Type B pancreatic cell (in vitro differentiated cells): ENCODE data around the gene ARFGAP1. TPM values are rescaled to one million over a fixed set of nuclear protein-coding genes. Genes with fewer than 3 reads are reported as not detected.

Source experiments
- DNase-seq: peaks from one replicate; pipeline ENCODE4 v3.0.0; 2021; ENCODE audit warnings: mixed read lengths; ENCODE audit not compliant: unreplicated experiment; ENCODE audit errors: extremely low spot score
- H3K27ac Mint-ChIP-seq: 2 replicates; pipeline ENCODE4 v1.8.0; 2021; ENCODE audit warnings: mild to moderate bottlenecking, mixed read lengths
- H3K27me3 Mint-ChIP-seq: 2 replicates; pipeline ENCODE4 v1.8.0; 2021; ENCODE audit warnings: mixed read lengths
- H3K36me3 Mint-ChIP-seq: 2 replicates; pipeline ENCODE4 v1.8.0; 2021; ENCODE audit warnings: mixed read lengths
- H3K4me1 Mint-ChIP-seq: one replicate; pipeline ENCODE4 v1.8.0; 2021; ENCODE audit warnings: mixed read lengths; ENCODE audit not compliant: unreplicated experiment
- H3K4me3 Mint-ChIP-seq: 2 replicates; pipeline ENCODE4 v1.8.0; 2021; ENCODE audit warnings: mild to moderate bottlenecking, mixed read lengths
- H3K9me3 Mint-ChIP-seq: 2 replicates; pipeline ENCODE4 v1.8.0; 2021; ENCODE audit warnings: mixed read lengths
- total RNA-seq: library from RNA; stranded (reverse); gene quantifications from 2 replicates; pipeline ENCODE4 v1.2.1, GENCODE V29; 2021; ENCODE audit warnings: low replicate concordance
- TF ChIP-seq, protein P1 (sequence below): fragments of 200-600 bp; sonication (generic); conservative IDR thresholded peaks from 2 replicates; pipeline ENCODE4 v1.5.0; 2021; ENCODE audit warnings: antibody characterized with exemption, mild to moderate bottlenecking

The ARFGAP1 gene
- total RNA-seq, 1 donor from 2014 or later = 132 TPM

DNA sequence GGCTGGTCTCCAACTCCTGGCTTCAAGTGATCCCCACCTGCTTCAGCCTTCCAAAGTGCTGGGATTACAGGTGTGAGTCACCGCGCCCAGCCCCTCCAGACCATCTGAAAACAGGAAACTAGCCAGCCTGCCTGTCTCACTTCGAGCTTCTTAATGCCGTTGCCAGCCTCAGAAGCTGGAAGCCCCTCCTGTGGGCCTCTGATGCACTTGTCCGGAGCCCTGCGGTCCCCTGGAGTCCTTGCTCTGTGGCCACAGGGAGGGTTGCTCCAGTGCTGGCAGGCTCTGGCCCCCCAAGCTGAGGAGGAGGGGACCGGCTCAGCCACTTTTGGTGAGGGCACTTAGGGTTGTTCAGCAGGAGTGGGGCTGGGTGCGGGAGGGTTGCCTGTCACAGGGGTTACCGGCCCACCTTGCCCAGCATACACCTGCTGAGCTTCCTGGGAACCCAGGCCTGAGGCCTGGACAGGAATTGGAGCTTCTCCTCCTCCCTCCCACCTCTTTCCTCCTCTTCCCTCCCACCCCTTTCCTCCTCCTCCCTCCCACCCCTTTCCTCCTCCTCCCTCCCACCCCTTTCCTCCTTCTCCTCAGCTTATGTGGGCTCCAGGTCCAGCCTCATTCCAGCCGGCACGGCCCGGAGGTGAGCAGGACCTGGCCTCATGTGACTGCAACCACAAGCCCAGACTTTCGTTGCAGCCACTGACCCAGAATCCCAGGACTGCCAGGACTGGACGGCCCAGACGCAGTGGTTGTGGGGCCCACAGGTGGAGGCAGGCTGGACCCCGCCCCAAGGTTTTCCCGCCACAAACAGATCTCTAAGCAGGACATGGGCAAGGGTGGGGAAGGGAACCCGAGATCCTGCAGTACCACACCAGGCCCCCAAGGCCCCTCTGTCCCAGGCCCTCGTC lies 46.3 kb upstream of the ARFGAP1 start:
- H3K4me1 Mint-ChIP-seq = peaks cover 31% of the 10 kb centered on the region

DNA sequence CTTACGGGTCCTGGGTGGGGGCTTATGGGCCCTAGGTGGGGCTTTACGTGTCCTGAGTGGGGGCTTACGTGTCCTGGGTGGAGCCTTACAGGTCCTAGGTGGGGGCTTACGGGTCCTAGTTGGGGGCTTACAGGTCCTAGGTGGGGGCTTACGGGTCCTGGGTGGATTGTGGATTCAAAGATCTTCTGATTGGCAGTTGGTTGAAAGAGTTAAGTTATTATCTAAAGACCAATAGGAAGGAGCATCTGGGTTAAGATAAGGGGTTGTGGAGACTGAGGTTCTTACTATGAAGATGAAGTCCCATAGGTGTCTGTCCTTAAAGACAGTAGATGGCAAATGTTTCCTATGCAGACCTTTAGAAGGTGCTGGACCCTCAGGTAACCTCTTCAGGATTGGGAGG lies 45.4 kb upstream of the ARFGAP1 start:
- TF ChIP-seq, protein P1, sequence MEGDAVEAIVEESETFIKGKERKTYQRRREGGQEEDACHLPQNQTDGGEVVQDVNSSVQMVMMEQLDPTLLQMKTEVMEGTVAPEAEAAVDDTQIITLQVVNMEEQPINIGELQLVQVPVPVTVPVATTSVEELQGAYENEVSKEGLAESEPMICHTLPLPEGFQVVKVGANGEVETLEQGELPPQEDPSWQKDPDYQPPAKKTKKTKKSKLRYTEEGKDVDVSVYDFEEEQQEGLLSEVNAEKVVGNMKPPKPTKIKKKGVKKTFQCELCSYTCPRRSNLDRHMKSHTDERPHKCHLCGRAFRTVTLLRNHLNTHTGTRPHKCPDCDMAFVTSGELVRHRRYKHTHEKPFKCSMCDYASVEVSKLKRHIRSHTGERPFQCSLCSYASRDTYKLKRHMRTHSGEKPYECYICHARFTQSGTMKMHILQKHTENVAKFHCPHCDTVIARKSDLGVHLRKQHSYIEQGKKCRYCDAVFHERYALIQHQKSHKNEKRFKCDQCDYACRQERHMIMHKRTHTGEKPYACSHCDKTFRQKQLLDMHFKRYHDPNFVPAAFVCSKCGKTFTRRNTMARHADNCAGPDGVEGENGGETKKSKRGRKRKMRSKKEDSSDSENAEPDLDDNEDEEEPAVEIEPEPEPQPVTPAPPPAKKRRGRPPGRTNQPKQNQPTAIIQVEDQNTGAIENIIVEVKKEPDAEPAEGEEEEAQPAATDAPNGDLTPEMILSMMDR = no peak
- no peaks in the 10 kb centered on the region for H3K9me3 Mint-ChIP-seq
- H3K4me3 Mint-ChIP-seq = no peak overlapping the region
- DNase-seq = no peak
- H3K27me3 Mint-ChIP-seq = peaks cover 17% of the 10 kb centered on the region
- no peaks in the 10 kb centered on the region for H3K36me3 Mint-ChIP-seq
- peaks cover 39% of the 10 kb centered on the region for H3K4me1 Mint-ChIP-seq
- no peak overlapping the region for H3K27ac Mint-ChIP-seq

More for the DNA sequence above, 46.3 kb upstream of the ARFGAP1 start:
- H3K27me3 Mint-ChIP-seq = peaks cover 12% of the 10 kb centered on the region
- no peak overlapping the region for H3K4me3 Mint-ChIP-seq
- no peaks in the 10 kb centered on the region for H3K9me3 Mint-ChIP-seq
- no peaks in the 10 kb centered on the region for H3K36me3 Mint-ChIP-seq
- DNase-seq = no peak
- H3K27ac Mint-ChIP-seq = no peak overlapping the region
- TF ChIP-seq, protein P1 = no peak

DNA sequence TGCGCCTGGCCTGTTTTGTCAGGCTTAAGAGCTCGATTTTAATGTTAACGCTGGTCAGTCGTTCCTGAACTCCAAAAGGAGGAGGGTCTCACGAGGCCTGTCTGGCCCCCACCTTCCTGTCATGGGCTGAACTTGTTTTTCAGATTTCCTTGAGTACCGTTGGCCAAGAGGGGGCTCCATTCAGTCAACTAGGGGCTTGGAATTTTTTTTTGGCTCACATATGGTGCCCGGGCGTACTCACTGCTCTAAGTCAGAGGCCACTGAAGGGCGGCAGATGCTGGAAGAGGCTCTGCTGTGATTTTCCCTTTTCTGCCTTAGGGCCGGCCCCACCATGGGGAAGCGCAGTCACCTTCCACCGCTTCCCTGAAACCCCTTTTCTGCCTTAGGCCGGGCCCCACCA lies 43.8 kb upstream of the ARFGAP1 start:
- Mint-ChIP-seq H3K27ac (no peak overlapping the region), H3K4me1 (peaks cover 35% of the 10 kb centered on the region), H3K27me3 (peaks cover 16% of the 10 kb centered on the region), H3K9me3 (no peaks in the 10 kb centered on the region), H3K36me3 (no peaks in the 10 kb centered on the region), H3K4me3 (no peak overlapping the region)
- TF ChIP-seq, protein P1 = no peak
- no peak for DNase-seq

DNA sequence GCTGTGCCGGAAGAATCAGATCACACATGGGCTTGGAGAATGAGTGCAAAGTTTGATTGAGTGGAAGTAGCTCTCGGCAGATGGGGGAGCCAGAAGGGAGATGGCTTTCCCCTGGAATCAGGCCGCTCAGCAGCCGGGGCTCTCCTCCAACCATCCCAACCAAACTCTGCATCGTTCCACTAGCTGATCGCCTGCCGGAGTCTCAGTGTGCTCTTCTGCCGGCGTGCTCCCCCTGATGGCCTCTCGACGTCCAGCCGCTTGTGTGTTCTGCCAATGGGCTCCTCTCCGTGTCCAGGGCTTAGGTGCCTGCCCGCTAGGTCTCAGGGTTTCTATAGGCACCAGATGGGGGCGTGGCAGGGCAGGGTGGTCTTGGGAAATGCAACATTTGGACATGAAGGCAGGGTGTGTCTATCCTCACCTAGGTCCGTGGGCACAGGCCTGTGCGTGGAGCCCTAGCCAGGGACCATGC lies 41.8 kb upstream of the ARFGAP1 start:
- H3K36me3 Mint-ChIP-seq = no peaks in the 10 kb centered on the region
- no peak for DNase-seq
- H3K4me3 Mint-ChIP-seq = no peak overlapping the region
- H3K27me3 Mint-ChIP-seq = peaks cover 16% of the 10 kb centered on the region
- H3K4me1 Mint-ChIP-seq = peaks cover 25% of the 10 kb centered on the region
- TF ChIP-seq, protein P1 = peak; percentile 73
- H3K27ac Mint-ChIP-seq = no peak overlapping the region
- H3K9me3 Mint-ChIP-seq = no peaks in the 10 kb centered on the region

DNA sequence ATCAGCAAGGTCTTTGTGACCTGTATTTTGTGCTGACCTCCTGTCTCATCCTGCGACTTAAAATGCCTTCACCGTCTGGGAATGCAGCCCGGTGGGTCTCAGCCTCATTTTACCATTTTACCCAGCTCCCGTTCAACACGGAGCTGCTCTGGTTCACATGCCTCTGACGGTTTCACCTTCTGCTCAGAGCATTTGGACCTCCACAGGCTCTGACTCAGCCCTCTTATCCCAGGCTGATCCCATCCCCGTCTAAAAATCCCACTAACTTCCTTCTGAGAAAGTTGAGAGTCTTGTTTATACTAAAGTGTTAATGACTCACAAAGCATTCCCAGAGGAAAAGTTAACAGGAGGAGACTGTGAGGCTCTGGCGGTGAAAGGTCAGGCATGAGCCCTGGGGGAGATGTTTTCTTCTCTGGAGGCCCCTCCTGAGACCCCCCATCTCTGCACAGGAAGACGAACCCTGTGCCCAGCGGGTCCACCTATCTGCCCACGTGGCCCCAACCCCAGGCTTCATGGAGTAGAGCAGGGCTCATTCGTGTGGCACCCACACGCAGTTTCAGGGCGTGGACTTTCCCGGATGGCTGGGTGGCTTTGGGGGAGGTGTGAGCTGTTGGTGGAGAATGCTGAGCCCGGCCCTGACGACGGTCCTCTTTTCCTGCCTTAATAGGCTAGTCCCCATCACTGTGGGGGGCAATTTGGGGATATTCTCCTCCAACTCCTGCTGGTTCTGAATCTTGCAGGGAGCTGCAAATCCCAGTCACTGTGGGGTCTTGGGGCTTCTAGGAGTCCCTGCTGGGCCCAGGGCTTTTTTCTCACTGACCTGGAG lies 40.2 kb upstream of the ARFGAP1 start:
- Mint-ChIP-seq H3K9me3 (no peaks in the 10 kb centered on the region), H3K4me3 (no peak overlapping the region), H3K36me3 (no peaks in the 10 kb centered on the region), H3K27ac (no peak overlapping the region), H3K4me1 (peaks cover 25% of the 10 kb centered on the region), H3K27me3 (peaks cover 16% of the 10 kb centered on the region)
- TF ChIP-seq, protein P1 = no peak
- no peak for DNase-seq
